WTC11 (cell line): Measurements from ENCODE around the gene BMPER.

ENCODE experiments used
- CBFB ChIP-seq: sonication (generic); formaldehyde crosslinking; IDR thresholded peaks from 2 replicates; pipeline ENCODE4 v1.8.1; 2022; ENCODE audit warnings: mild to moderate bottlenecking, low read depth, missing genetic modification reagents
- CREB1 ChIP-seq: sonication (generic); formaldehyde crosslinking; IDR thresholded peaks from 2 replicates; pipeline ENCODE4 v1.8.0; 2023; ENCODE audit warnings: mild to moderate bottlenecking, missing genetic modification reagents
- CTCF ChIP-seq: fragments of 200-600 bp; IDR thresholded peaks from 2 replicates; pipeline ENCODE4 v1.8.0; 2022; ENCODE audit warnings: antibody characterized with exemption
- E2F1 ChIP-seq: sonication (generic); formaldehyde crosslinking; IDR thresholded peaks from 2 replicates; pipeline ENCODE4 v1.8.0; 2022; ENCODE audit warnings: mild to moderate bottlenecking, missing genetic modification reagents
- ELF4 ChIP-seq: sonication (generic); formaldehyde crosslinking; IDR thresholded peaks from 2 replicates; pipeline ENCODE4 v1.8.1; 2022; ENCODE audit warnings: low read depth, mild to moderate bottlenecking, moderate library complexity, missing genetic modification reagents
- GABPB1 ChIP-seq: sonication (generic); formaldehyde crosslinking; IDR thresholded peaks from 2 replicates; pipeline ENCODE4 v1.8.1; 2023; ENCODE audit warnings: mild to moderate bottlenecking, missing genetic modification reagents
- MAX ChIP-seq: sonication (generic); formaldehyde crosslinking; IDR thresholded peaks from 2 replicates; pipeline ENCODE4 v1.8.0; 2022; ENCODE audit warnings: mild to moderate bottlenecking, missing genetic modification reagents
- NFYB ChIP-seq: sonication (generic); formaldehyde crosslinking; conservative IDR thresholded peaks from 2 replicates; pipeline ENCODE4 v1.8.0; 2022; ENCODE audit warnings: low read depth, missing genetic modification reagents
- SMAD4 ChIP-seq: sonication (generic); formaldehyde crosslinking; IDR thresholded peaks from 2 replicates; pipeline ENCODE4 v1.8.0; 2022; ENCODE audit warnings: mild to moderate bottlenecking, missing genetic modification reagents
- ZNF671 ChIP-seq: fragments of 250-450 bp; sonication (Bioruptor Pico); IDR thresholded peaks from 2 replicates; pipeline ENCODE4 v1.8.0; 2021; ENCODE audit warnings: mild to moderate bottlenecking

GRCh38 chr7:34038816-34039470, 133.6 kb downstream of the BMPER start:
- no peak for TF ChIP-seq NFYB
- TF ChIP-seq CTCF: no peak
- TF ChIP-seq ZNF671 (CRISPR knock-in tag): no peak
- no peak for TF ChIP-seq ELF4
- TF ChIP-seq GABPB1 (CRISPR knock-in tag): no peak
- no peak for TF ChIP-seq SMAD4 (CRISPR knock-in tag)
- TF ChIP-seq CREB1 (CRISPR knock-in tag): no peak
- no peak for TF ChIP-seq MAX
- no peak for TF ChIP-seq E2F1 (CRISPR knock-in tag)
- no peak for TF ChIP-seq CBFB (CRISPR knock-in tag)
